ENCODE measurements around the gene SMYD3. TPM values are rescaled to one million over a fixed set of nuclear protein-coding genes. Genes with fewer than 3 reads are reported as not detected.

Gene SMYD3
- total RNA-seq, 5 donors from 2014 or later (not counting 1 experiment from before 2014, with no cell fraction given) = 17.7 to 37.8 (median 21.9) TPM

DNA sequence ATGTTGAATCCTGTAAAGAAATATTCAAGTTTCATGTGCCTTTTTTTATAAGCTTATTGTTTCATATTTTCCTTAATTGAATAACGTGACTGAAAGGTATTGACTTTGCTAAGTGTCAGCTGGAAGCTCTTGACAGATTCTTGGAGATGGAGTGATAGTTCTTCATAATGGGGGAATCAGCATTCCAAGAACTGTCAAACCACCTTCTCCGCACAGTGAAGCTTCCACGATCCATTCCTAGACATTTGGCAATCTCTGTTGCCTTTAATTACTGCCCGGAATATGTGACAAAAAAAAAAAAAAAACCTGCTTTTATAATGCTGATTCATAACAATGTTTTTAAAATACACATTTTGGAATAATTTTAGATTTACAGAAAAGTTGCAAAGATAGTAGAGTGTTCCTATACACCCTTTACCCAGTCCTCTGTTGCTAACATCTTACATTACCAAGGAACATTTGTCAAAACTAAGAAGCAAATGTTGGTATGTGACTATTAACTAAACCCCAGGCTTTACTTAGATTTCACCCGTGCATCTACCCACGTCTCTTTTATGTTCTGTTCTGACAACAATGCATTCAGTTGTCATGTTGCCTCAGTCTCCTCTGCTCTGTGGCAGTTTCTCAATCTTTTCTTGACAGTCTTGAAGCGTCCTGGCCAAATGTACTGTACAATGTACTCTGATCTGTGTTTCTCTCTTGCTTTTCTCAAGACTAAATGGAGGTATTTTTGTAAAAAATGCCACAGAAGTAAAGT, 674.1 kb downstream of the SMYD3 start:
- Mint-ChIP-seq H3K4me3 (no peak overlapping the region), H3K27me3 (no peaks in the 10 kb centered on the region), H3K36me3 (peaks cover 66% of the 10 kb centered on the region), H3K9me3 (peaks cover 0 to 4% (median 0%) of the 10 kb centered on the region in 3 donors), H3K27ac (no peak overlapping the region), H3K4me1 (no peaks in the 10 kb centered on the region)
- ChIA-PET POLR2A (no interaction called here), CTCF (no interaction called here)
- Histone ChIP-seq H3K27me3 (replicated peaks in 1 of 2; ENCODE audit: control insufficient read depth in 2 of 2, extremely low read depth in 1 of 2, insufficient read depth in 2 of 2, low read length in 1 of 2) (no peaks in the 10 kb centered on the region), H3K4me1 (ENCODE audit: control insufficient read depth in 1 of 2, extremely low read depth in 1 of 2, insufficient read depth in 2 of 2, low read length in 2 of 2) (no peaks in the 10 kb centered on the region), H3K27ac (ENCODE audit: low read length) (no peak overlapping the region), H3K36me3 (ENCODE audit: control insufficient read depth in 2 of 2, extremely low read depth in 1 of 2, insufficient read depth in 1 of 2, low read length in 1 of 2) (no peaks in the 10 kb centered on the region), H3K9me3 (no peaks in the 10 kb centered on the region), H3K4me3 (ENCODE audit: control insufficient read depth in 1 of 2, extremely low read depth in 1 of 2, low read length in 1 of 2) (no peak overlapping the region)
- WGBS (ENCODE audit: insufficient coverage) = 96% methylated on average over 3 of the region's 7 CpGs
- no peak for DNase-seq
- no peak for ATAC-seq (replicated peaks in 1 of 4)

DNA sequence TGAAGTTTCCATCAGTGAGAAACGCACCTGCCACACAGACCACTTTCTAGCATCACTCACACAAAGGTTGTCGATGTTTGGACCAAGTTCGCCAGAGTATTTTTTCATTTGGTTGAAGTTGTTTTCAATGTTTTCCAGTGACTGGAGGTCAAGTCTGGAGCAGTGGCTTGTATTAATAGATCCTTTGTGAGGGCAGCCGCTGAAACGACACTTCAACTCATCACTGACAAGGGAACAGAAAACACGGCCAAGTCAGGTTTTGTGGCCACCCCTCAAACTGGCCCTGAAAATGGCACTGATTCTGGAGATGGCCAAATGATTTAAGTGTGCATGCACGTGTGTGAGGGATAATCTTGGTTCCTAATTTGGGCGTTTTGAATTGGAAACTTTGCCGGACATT, 675.6 kb downstream of the SMYD3 start:
- H3K36me3 Mint-ChIP-seq = peaks cover 59% of the 10 kb centered on the region
- no peaks in the 10 kb centered on the region for H3K4me1 ChIP-seq (ENCODE audit: control insufficient read depth in 1 of 2, extremely low read depth in 1 of 2, insufficient read depth in 2 of 2, low read length in 2 of 2)
- 88% methylated on average over 1 of the region's 9 CpGs for WGBS (ENCODE audit: insufficient coverage)
- H3K27me3 Mint-ChIP-seq = no peaks in the 10 kb centered on the region
- peaks cover 0 to 4% (median 1%) of the 10 kb centered on the region in 3 donors for H3K9me3 Mint-ChIP-seq
- DNase-seq = no peak
- ChIA-PET CTCF (no interaction called here), POLR2A (no interaction called here)
- H3K4me3 Mint-ChIP-seq = no peak overlapping the region
- H3K9me3 ChIP-seq = no peaks in the 10 kb centered on the region
- H3K4me1 Mint-ChIP-seq = no peaks in the 10 kb centered on the region
- no peaks in the 10 kb centered on the region for H3K27me3 ChIP-seq (replicated peaks in 1 of 2; ENCODE audit: control insufficient read depth in 2 of 2, extremely low read depth in 1 of 2, insufficient read depth in 2 of 2, low read length in 1 of 2)
- no peaks in the 10 kb centered on the region for H3K36me3 ChIP-seq (ENCODE audit: control insufficient read depth in 2 of 2, extremely low read depth in 1 of 2, insufficient read depth in 1 of 2, low read length in 1 of 2)
- H3K4me3 ChIP-seq (ENCODE audit: control insufficient read depth in 1 of 2, extremely low read depth in 1 of 2, low read length in 1 of 2) = no peak overlapping the region
- H3K27ac ChIP-seq (ENCODE audit: low read length) = no peak overlapping the region
- no peak for ATAC-seq (replicated peaks in 1 of 4)
- H3K27ac Mint-ChIP-seq = no peak overlapping the region

DNA sequence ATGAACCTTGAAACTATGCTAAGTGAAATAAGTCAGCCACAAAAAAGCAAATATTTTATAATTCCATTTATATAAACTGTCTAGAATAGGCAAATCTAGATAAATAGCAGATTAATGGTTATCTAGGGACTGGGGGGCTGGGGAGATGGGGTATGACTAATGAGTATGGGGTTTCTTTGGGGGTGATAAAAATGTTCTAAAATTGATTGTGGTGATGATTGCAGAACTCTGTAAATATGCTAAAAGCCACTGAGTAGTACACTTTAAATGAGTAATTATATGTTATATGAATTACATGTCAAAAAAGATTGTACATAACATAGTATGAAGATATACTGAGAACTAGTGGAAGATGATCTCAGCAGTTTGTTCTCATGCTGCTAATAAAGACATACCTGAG, 677.3 kb downstream of the SMYD3 start:
- no peaks in the 10 kb centered on the region for H3K4me1 Mint-ChIP-seq
- H3K9me3 Mint-ChIP-seq = peaks cover 1 to 8% (median 5%) of the 10 kb centered on the region in 3 donors
- H3K36me3 Mint-ChIP-seq = peaks cover 55% of the 10 kb centered on the region
- Histone ChIP-seq H3K27ac (ENCODE audit: low read length) (no peak overlapping the region), H3K4me1 (ENCODE audit: control insufficient read depth in 1 of 2, extremely low read depth in 1 of 2, insufficient read depth in 2 of 2, low read length in 2 of 2) (no peaks in the 10 kb centered on the region), H3K9me3 (no peaks in the 10 kb centered on the region), H3K36me3 (ENCODE audit: control insufficient read depth in 2 of 2, extremely low read depth in 1 of 2, insufficient read depth in 1 of 2, low read length in 1 of 2) (no peaks in the 10 kb centered on the region), H3K27me3 (replicated peaks in 1 of 2; ENCODE audit: control insufficient read depth in 2 of 2, extremely low read depth in 1 of 2, insufficient read depth in 2 of 2, low read length in 1 of 2) (no peaks in the 10 kb centered on the region), H3K4me3 (ENCODE audit: control insufficient read depth in 1 of 2, extremely low read depth in 1 of 2, low read length in 1 of 2) (no peak overlapping the region)
- POLR2A ChIA-PET = no interaction called here
- ATAC-seq (replicated peaks in 1 of 4) = no peak
- H3K27me3 Mint-ChIP-seq = no peaks in the 10 kb centered on the region
- H3K27ac Mint-ChIP-seq = no peak overlapping the region
- H3K4me3 Mint-ChIP-seq = no peak overlapping the region
- CTCF ChIA-PET = no interaction called here
- DNase-seq = no peak

DNA sequence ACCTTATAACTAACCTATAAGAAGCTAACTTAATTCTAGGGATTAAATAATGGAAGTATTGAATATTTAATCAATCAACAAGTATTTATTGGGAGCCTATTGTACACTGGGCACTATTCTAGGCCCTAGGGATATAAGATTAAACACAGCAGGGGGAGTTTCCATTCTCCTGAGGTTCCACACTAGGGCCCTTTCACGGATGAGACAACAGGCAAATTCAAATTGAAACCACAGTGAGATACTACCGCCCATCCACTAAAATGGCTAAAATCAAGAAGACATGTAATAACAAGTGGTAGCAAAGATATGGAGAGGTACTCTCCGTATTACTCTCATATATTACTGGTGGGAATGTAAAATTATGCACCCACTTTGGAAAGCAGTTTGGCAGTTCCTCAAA, 677.9 kb downstream of the SMYD3 start:
- POLR2A ChIA-PET = interaction anchor here in 1 of 2 donors (0.7 kb wide), 1 partner anchor 59 kb away, joined by 12 read pairs; no protein-coding TSS in a partner anchor
- ATAC-seq (replicated peaks in 1 of 4) (no peak), DNase-seq (no peak)
- Histone ChIP-seq H3K36me3 (ENCODE audit: control insufficient read depth in 2 of 2, extremely low read depth in 1 of 2, insufficient read depth in 1 of 2, low read length in 1 of 2) (no peaks in the 10 kb centered on the region), H3K9me3 (no peaks in the 10 kb centered on the region), H3K27ac (ENCODE audit: low read length) (no peak overlapping the region), H3K4me1 (ENCODE audit: control insufficient read depth in 1 of 2, extremely low read depth in 1 of 2, insufficient read depth in 2 of 2, low read length in 2 of 2) (no peaks in the 10 kb centered on the region), H3K4me3 (ENCODE audit: control insufficient read depth in 1 of 2, extremely low read depth in 1 of 2, low read length in 1 of 2) (no peak overlapping the region), H3K27me3 (replicated peaks in 1 of 2; ENCODE audit: control insufficient read depth in 2 of 2, extremely low read depth in 1 of 2, insufficient read depth in 2 of 2, low read length in 1 of 2) (no peaks in the 10 kb centered on the region)
- no CpG with 5 or more reads among the region's 3 CpGs for WGBS (ENCODE audit: insufficient coverage)
- Mint-ChIP-seq H3K4me1 (no peaks in the 10 kb centered on the region), H3K27ac (no peak overlapping the region), H3K9me3 (peaks cover 1 to 8% (median 5%) of the 10 kb centered on the region in 3 donors), H3K27me3 (no peaks in the 10 kb centered on the region), H3K4me3 (no peak overlapping the region), H3K36me3 (peaks cover 49% of the 10 kb centered on the region)
- CTCF ChIA-PET = interaction anchor here in 1 of 2 donors (0.7 kb wide), 1 partner anchor 14 kb away, joined by 15 read pairs; no protein-coding TSS in a partner anchor

DNA sequence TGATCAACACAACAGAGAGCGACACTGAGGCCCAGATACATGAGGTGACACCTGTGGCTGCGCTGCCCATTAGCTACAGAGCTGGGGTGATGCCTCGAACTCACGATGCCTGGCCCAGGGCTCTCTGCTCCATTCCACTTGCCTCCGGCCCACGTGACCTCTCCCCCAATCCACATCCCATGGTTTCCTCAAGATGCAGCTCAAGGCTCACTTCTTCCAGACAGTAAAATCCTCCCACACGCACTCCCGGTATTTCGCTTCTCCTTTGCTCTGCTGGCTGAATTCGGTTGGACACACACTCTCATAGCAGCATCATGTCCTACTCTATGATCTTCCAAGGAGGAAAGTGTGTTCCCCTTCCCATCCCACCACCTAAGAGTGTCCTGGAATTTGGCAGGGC, 679.8 kb downstream of the SMYD3 start:
- ChIA-PET CTCF (no interaction called here), POLR2A (no interaction called here)
- Histone ChIP-seq H3K4me3 (ENCODE audit: control insufficient read depth in 1 of 2, extremely low read depth in 1 of 2, low read length in 1 of 2) (no peak overlapping the region), H3K27me3 (replicated peaks in 1 of 2; ENCODE audit: control insufficient read depth in 2 of 2, extremely low read depth in 1 of 2, insufficient read depth in 2 of 2, low read length in 1 of 2) (no peaks in the 10 kb centered on the region), H3K9me3 (no peaks in the 10 kb centered on the region), H3K36me3 (ENCODE audit: control insufficient read depth in 2 of 2, extremely low read depth in 1 of 2, insufficient read depth in 1 of 2, low read length in 1 of 2) (no peaks in the 10 kb centered on the region), H3K4me1 (ENCODE audit: control insufficient read depth in 1 of 2, extremely low read depth in 1 of 2, insufficient read depth in 2 of 2, low read length in 2 of 2) (no peaks in the 10 kb centered on the region), H3K27ac (ENCODE audit: low read length) (no peak overlapping the region)
- Mint-ChIP-seq H3K36me3 (peaks cover 45% of the 10 kb centered on the region), H3K9me3 (peaks cover 8 to 17% (median 11%) of the 10 kb centered on the region in 3 donors), H3K27me3 (no peaks in the 10 kb centered on the region), H3K4me3 (no peak overlapping the region), H3K27ac (no peak overlapping the region), H3K4me1 (no peaks in the 10 kb centered on the region)
- no peak for DNase-seq
- 93% methylated on average over 10 of the region's 10 CpGs for WGBS (ENCODE audit: insufficient coverage)
- ATAC-seq (replicated peaks in 1 of 4) = no peak

DNA sequence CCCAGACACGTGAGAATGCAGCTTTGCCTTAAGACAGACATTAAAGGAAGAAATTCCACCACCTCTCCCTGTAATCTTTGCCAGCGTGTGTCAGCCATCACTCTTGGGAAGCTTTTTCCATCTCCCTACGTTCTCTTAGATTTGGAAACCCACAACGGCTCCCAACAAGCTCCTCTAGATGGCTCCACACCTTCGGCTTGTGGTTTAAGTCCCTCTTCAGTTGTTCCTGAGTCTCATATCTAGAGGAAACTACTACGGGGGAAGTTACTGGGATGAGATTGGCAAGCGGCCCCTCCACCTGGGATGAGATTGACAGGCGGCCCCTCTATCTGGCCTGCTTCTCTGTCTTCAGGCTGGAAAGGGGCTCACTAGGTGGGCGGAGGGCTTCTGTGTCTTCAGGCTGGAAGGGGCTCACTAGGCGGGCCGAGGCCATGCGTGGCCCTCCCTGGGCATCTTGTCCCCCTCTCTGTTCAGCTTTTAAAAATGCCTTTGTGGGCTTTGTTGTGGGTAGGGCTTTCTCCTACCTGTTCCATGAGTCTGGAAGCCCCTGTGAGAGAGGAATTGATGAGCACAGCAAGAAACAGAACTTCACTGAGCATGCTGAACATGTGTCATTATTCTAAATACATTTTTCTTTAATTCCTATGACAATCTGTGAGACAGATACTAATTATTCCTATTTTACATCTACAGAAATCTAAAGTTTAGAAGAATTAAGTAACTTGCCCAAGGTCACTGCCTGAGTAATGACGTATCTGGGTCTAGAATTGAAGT, 681.8 kb downstream of the SMYD3 start:
- H3K4me3 Mint-ChIP-seq = no peak overlapping the region
- ChIA-PET POLR2A (no interaction called here), CTCF (no interaction called here)
- no peak overlapping the region for H3K4me3 ChIP-seq (ENCODE audit: control insufficient read depth in 1 of 2, extremely low read depth in 1 of 2, low read length in 1 of 2)
- no peaks in the 10 kb centered on the region for H3K9me3 ChIP-seq
- no peaks in the 10 kb centered on the region for H3K4me1 Mint-ChIP-seq
- no peaks in the 10 kb centered on the region for H3K4me1 ChIP-seq (ENCODE audit: control insufficient read depth in 1 of 2, extremely low read depth in 1 of 2, insufficient read depth in 2 of 2, low read length in 2 of 2)
- peaks cover 27% of the 10 kb centered on the region for H3K36me3 Mint-ChIP-seq
- no peaks in the 10 kb centered on the region for H3K27me3 Mint-ChIP-seq
- H3K27me3 ChIP-seq (replicated peaks in 1 of 2; ENCODE audit: control insufficient read depth in 2 of 2, extremely low read depth in 1 of 2, insufficient read depth in 2 of 2, low read length in 1 of 2) = no peaks in the 10 kb centered on the region
- no peaks in the 10 kb centered on the region for H3K36me3 ChIP-seq (ENCODE audit: control insufficient read depth in 2 of 2, extremely low read depth in 1 of 2, insufficient read depth in 1 of 2, low read length in 1 of 2)
- peaks cover 8 to 17% (median 11%) of the 10 kb centered on the region in 3 donors for H3K9me3 Mint-ChIP-seq
- no peak for DNase-seq
- no peak overlapping the region for H3K27ac Mint-ChIP-seq
- no peak for ATAC-seq (replicated peaks in 1 of 4)
- WGBS (ENCODE audit: insufficient coverage) = 92% methylated on average over 7 of the region's 13 CpGs
- no peak overlapping the region for H3K27ac ChIP-seq (ENCODE audit: low read length)
